Suprapubic skin (tissue), 4 donors: ENCODE results near the gene P2RX2. TPM values are rescaled to one million over a fixed set of nuclear protein-coding genes. Genes with fewer than 3 reads are reported as not detected.
A peak's percentile ranks its signal among the peaks of the same experiment; 100 is the strongest.

Source experiments
- DNase-seq, 2 donors: peaks; one replicate each; pipeline ENCODE4 v3.0.0-alpha.2; 2019; ENCODE audit warnings: low spot score in 2 of 2
- H3K27ac ChIP-seq: fragments of 200-600 bp; sonication (generic); one replicate; pipeline ENCODE4 v1.5.1; 2019
- H3K27me3 ChIP-seq: fragments of 200-600 bp; sonication (generic); one replicate; pipeline ENCODE4 v1.5.1; 2019
- H3K36me3 ChIP-seq: fragments of 200-600 bp; sonication (generic); one replicate; pipeline ENCODE4 v1.5.1; 2019
- H3K4me1 ChIP-seq: fragments of 200-600 bp; sonication (generic); one replicate; pipeline ENCODE4 v1.5.1; 2019
- H3K4me3 ChIP-seq: fragments of 200-600 bp; sonication (generic); one replicate; pipeline ENCODE4 v1.5.1; 2019; ENCODE audit warnings: mild to moderate bottlenecking
- H3K9me3 ChIP-seq: fragments of 200-600 bp; sonication (generic); one replicate; pipeline ENCODE4 v1.5.1; 2019
- EP300 ChIP-seq: sonication (generic); formaldehyde crosslinking; IDR thresholded peaks from one replicate; pipeline ENCODE4 v1.6.1; 2017; ENCODE audit warnings: antibody characterized with exemption
- POLR2A ChIP-seq, 2 donors: fragments of 450-650 bp; IDR thresholded peaks; one replicate each; pipeline ENCODE4 v1.6.1; 2017; ENCODE audit warnings: antibody characterized with exemption in 2 of 2, mild to moderate bottlenecking in 2 of 2, moderate library complexity in 2 of 2
- POLR2AphosphoS5 ChIP-seq, 3 donors: sonication (generic); formaldehyde crosslinking; IDR thresholded peaks; one replicate each; pipeline ENCODE4 v1.6.1; 2017; ENCODE audit warnings: antibody characterized with exemption in 3 of 3
- WGBS: methylation state at CpG from one replicate; pipeline ENCODE4 v1.1.5; 2018; 5-methylcytosine and 5-hydroxymethylcytosine counted together
- total RNA-seq, 4 donors: library from RNA; depleted of rRNA; stranded (reverse); fragments of >200 nt; gene quantifications; one replicate each; pipeline ENCODE4 v1.1.0, GENCODE V29; 2016
- TF ChIP-seq, protein P1 (sequence below), 2 donors: fragments of 200-600 bp in 1 of 2; fragments of 450-650 bp in 1 of 2; sonication (generic) in 1 of 2; IDR thresholded peaks; one replicate each; pipeline ENCODE4 v1.5.1; 2016 to 2019; ENCODE audit warnings: antibody characterized with exemption in 2 of 2, mild to moderate bottlenecking in 1 of 2, moderate library complexity in 1 of 2

The P2RX2 gene
- total RNA-seq, 4 donors from 2014 or later: not detected

DNA sequence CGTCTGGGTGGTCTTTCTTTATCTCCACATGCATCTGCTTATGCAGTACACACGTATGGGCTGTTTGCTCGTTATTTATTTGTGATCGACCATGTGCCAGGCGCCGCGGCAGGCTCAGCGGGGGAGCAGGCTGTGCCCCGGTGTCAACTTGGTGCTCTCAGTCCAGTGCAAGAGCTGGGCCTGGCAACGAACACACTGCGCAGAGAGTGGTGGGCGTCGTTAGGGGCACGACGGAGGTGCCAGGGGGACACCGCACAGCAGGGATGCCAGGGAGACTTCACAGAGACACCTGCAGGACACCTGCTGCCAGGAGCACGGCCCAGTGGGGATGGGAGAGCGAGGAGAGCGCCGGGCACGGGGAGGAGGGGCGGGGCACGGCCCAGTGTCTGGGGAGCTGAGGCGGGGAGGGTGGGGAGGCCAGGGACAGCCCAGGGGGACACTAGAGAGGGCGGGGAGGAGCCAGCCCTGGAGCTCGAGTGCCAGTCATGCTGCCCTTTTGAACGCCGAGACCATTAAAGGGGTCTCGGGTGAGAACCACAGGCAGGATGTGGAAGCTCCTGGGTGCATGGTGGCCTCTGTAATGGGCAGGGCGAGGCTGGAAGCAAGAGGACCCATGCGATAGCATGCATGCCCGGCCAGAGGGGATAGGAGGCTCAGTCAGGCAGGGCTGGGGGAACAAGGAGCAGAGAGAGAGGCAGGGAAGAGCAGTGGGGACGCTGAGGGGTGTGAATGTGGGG is 7.5 kb upstream of the P2RX2 start:
- H3K27me3 ChIP-seq: peaks cover 62% of the 10 kb centered on the region
- H3K4me3 ChIP-seq: no peak overlapping the region
- TF ChIP-seq POLR2A (IDR thresholded peaks at IDR 0.05) (no peak), POLR2AphosphoS5 (IDR thresholded peaks at IDR 0.05) (no peak), EP300 (no peak)
- TF ChIP-seq, protein P1, sequence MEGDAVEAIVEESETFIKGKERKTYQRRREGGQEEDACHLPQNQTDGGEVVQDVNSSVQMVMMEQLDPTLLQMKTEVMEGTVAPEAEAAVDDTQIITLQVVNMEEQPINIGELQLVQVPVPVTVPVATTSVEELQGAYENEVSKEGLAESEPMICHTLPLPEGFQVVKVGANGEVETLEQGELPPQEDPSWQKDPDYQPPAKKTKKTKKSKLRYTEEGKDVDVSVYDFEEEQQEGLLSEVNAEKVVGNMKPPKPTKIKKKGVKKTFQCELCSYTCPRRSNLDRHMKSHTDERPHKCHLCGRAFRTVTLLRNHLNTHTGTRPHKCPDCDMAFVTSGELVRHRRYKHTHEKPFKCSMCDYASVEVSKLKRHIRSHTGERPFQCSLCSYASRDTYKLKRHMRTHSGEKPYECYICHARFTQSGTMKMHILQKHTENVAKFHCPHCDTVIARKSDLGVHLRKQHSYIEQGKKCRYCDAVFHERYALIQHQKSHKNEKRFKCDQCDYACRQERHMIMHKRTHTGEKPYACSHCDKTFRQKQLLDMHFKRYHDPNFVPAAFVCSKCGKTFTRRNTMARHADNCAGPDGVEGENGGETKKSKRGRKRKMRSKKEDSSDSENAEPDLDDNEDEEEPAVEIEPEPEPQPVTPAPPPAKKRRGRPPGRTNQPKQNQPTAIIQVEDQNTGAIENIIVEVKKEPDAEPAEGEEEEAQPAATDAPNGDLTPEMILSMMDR (IDR thresholded peaks at IDR 0.05): no peak
- 71% methylated on average over 33 of the region's 33 CpGs for WGBS
- no peaks in the 10 kb centered on the region for H3K36me3 ChIP-seq
- peaks cover 12% of the 10 kb centered on the region for H3K4me1 ChIP-seq
- DNase-seq: no peak
- no peak overlapping the region for H3K27ac ChIP-seq
- H3K9me3 ChIP-seq: no peaks in the 10 kb centered on the region

GRCh38 chr12:132611620-132612019 is 7.0 kb upstream of the P2RX2 start:
- WGBS: 93% methylated on average over 8 of the region's 10 CpGs
- TF ChIP-seq POLR2A (IDR thresholded peaks at IDR 0.05) (no peak), EP300 (no peak), POLR2AphosphoS5 (IDR thresholded peaks at IDR 0.05) (no peak)
- TF ChIP-seq, protein P1 (IDR thresholded peaks at IDR 0.05): no peak
- Histone ChIP-seq H3K9me3 (no peaks in the 10 kb centered on the region), H3K4me1 (peaks cover 12% of the 10 kb centered on the region), H3K27ac (no peak overlapping the region), H3K36me3 (no peaks in the 10 kb centered on the region), H3K27me3 (peaks cover 62% of the 10 kb centered on the region), H3K4me3 (no peak overlapping the region)
- no peak for DNase-seq

GRCh38 chr12:132614029-132614428 is 4.5 kb upstream of the P2RX2 start:
- TF ChIP-seq EP300 (no peak), POLR2AphosphoS5 (IDR thresholded peaks at IDR 0.05) (no peak), POLR2A (IDR thresholded peaks at IDR 0.05) (no peak)
- TF ChIP-seq, protein P1 (IDR thresholded peaks at IDR 0.05): no peak
- Histone ChIP-seq H3K27ac (no peak overlapping the region), H3K4me1 (peaks cover 19% of the 10 kb centered on the region), H3K36me3 (no peaks in the 10 kb centered on the region), H3K9me3 (no peaks in the 10 kb centered on the region), H3K4me3 (no peak overlapping the region), H3K27me3 (peaks cover 63% of the 10 kb centered on the region)
- 96% methylated on average over 5 of the region's 5 CpGs for WGBS
- no peak for DNase-seq

DNA sequence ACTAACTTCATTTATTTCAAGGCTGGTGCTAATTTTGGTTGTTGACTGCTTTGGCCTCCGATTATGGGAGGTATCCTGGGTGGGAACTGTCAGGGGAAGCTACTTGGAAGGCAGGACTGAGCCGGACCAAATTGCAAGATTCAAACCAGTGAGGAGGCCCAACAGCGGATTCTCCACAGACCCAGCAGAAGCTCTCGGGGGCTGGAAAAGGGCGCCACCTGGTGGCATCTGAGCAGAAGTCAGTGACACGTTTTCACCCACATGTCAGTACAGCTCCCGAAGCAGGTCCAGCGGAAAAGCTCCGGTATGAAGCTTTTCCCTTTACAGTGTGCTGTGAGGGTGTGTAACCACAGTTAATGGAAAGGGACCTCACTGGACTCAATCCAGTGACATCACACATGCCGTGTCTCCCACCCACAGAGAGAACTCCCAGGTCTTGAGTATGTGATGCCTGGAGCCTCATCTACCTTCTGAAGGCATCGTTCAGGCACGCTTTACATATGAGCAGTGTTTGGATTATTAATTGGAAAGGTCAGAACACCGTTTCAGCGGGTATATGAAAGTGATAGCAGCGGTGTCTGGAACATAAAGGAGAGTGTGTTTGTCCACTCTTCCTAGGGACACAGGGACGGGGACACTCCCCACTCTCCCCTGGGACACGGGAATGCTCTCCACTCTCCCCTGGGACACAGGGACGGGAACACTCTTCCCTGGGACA is 3.6 kb upstream of the P2RX2 start:
- Histone ChIP-seq H3K27ac (no peak overlapping the region), H3K27me3 (peaks cover 63% of the 10 kb centered on the region), H3K9me3 (no peaks in the 10 kb centered on the region), H3K36me3 (no peaks in the 10 kb centered on the region), H3K4me3 (no peak overlapping the region), H3K4me1 (peaks cover 20% of the 10 kb centered on the region)
- WGBS: 15% methylated on average over 13 of the region's 18 CpGs
- TF ChIP-seq POLR2A (IDR thresholded peaks at IDR 0.05): no peak
- TF ChIP-seq, protein P1 (IDR thresholded peaks at IDR 0.05): peak; percentile 65 to 82
- peak; percentile 83 to 93 for DNase-seq

- H3K27ac ChIP-seq: no peak overlapping the region
- H3K36me3 ChIP-seq: no peaks in the 10 kb centered on the region
- WGBS: 78% methylated on average over 16 of the region's 16 CpGs
- no peaks in the 10 kb centered on the region for H3K9me3 ChIP-seq
- peaks cover 14% of the 10 kb centered on the region for H3K4me1 ChIP-seq
- no peak overlapping the region for H3K4me3 ChIP-seq
- DNase-seq: no peak
- TF ChIP-seq, protein P1 (IDR thresholded peaks at IDR 0.05): no peak
- TF ChIP-seq POLR2A (IDR thresholded peaks at IDR 0.05): no peak
- no peak for TF ChIP-seq POLR2AphosphoS5 (IDR thresholded peaks at IDR 0.05)
- TF ChIP-seq EP300: no peak
- H3K27me3 ChIP-seq: peaks cover 62% of the 10 kb centered on the region
These were observed 3.0 kb upstream of the P2RX2 start for GRCh38 chr12:132615579-132616038.
